ENCODE results near the gene GLIS1. TPM values are rescaled to one million over a fixed set of nuclear protein-coding genes. Genes with fewer than 3 reads are reported as not detected.

GLIS1 gene
- 0.21 and 0.22 TPM in 2 replicates for total RNA-seq (2021; fragmentation: NEBNext Ultra II Directional; extraction: Animal tissue kit (Norgen Biotek cat#: 25700))
- 0.15 and 0.17 TPM in 2 replicates for polyA plus RNA-seq (2011; rRNA removed)
- polyA plus RNA-seq (2011; cell fraction: cytosol; rRNA removed), result 0.06 TPM
- 0.31 TPM for polyA plus RNA-seq (2011; cell fraction: nucleus; rRNA removed)
- polyA plus RNA-seq (2012, experiment 1 of 2), result 0.08 to 0.11 TPM (median 0.10 TPM) in 3 of 4 replicates, not detected in the other
- 0.08 TPM for polyA plus RNA-seq (2012, experiment 2 of 2)
- polyA plus RNA-seq (2013, experiment 1 of 2), result 0.18 TPM
- 0.18 TPM for polyA plus RNA-seq (2013, experiment 2 of 2)
- polyA minus RNA-seq (2011; rRNA and poly(A)+ RNA removed), result not detected in 2 replicates
- polyA minus RNA-seq (2011; cell fraction: cytosol; rRNA and poly(A)+ RNA removed), result not detected
- polyA minus RNA-seq (2011; cell fraction: nucleus; rRNA and poly(A)+ RNA removed), result not detected
- long read RNA-seq, experiment 1, result 0 reads
- long read RNA-seq, experiment 2, result 0 reads

DNA sequence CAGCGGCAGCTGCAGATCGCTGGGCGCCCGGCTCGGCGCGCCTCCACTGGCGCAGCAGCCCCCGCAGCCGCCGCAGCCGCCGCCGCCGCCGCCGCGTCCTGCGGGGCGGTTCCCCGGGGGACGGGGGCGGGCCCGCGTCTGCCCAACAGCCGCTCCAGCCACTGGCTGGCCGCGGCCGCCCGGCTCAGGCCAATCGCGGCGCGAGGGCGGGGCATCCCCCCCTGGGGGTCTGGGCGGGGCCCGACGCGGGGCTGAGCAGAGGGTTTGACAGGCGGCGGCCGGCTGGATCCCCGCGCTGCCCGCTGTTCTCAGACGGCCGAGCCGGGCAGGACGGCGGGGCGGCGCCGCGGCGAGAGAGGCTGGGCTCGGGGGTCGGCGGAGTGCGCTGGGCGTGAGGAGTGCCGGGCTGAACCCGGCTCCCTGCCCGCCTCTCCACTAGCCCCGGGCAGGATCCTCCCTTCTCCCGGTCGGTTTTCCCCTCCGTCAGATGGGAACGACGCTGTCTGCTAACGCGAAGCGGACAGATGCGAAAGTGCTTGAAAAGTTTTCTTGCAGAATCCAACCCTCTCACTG, at the start of gene GLIS1:
Gene GLIS1, minus strand, starts transcription at position 56 of the 573 bp plus-strand sequence. CDS start 1,100 bp downstream, outside the sequence.
- H3K27me3 ChIP-seq (replicated peaks in 1 of 4; ENCODE audit: control insufficient read depth in 3 of 4, extremely low read depth in 1 of 4, insufficient read depth in 3 of 4, low read length in 3 of 4), result peaks cover 41 to 56% (median 55%) of the 10 kb centered on the region in 4 experiments
- peak within 1 kb of the TSS; percentile 31 to 61 (median 44) for H3K4me3 ChIP-seq (ENCODE audit: extremely low read depth in 1 of 4, insufficient read depth in 2 of 4, low read depth in 3 of 4, low read length in 4 of 4)
- peak within 1 kb of the TSS in 2 of 4 experiments; percentile 7 to 20; a peak in 2 of 7 replicates for H3K9ac ChIP-seq (replicated peaks in 1 of 4; ENCODE audit: extremely low read depth in 1 of 4, low read depth in 3 of 4, low read length in 3 of 4)
- no peak within 1 kb of the TSS for H2BK5ac ChIP-seq (ENCODE audit: low read depth, low read length)
- H3K4me2 ChIP-seq (ENCODE audit: insufficient read depth in 1 of 2, low read depth in 2 of 2, low read length in 2 of 2), result peak within 1 kb of the TSS; percentile 77 to 98
- H2BK12ac ChIP-seq (ENCODE audit: low read depth, low read length), result peak within 1 kb of the TSS; percentile 50; the same call in 1 of the 2 replicates
- H2BK20ac ChIP-seq (ENCODE audit: low read length), result no peak within 1 kb of the TSS
- no peak within 1 kb of the TSS for H3K56ac ChIP-seq (replicated peaks; ENCODE audit: insufficient read length, low read depth, low read length)
- WGBS, 2 experiments (ENCODE audit: extremely low coverage in 1 of 2, insufficient coverage in 1 of 2, insufficient read length in 1 of 2, insufficient replicate concordance in 2 of 2, low coverage in 1 of 2, low lambda C conversion rate in 2 of 2, missing lambda C conversion rate in 1 of 2), result 6% methylated on average over 25 of the region's 73 CpGs; no CpG with 5 or more reads in 1 of the 2 experiments
- no peak within 1 kb of the TSS for H3K14ac ChIP-seq (ENCODE audit: insufficient read length)
- H2BK120ac ChIP-seq (replicated peaks; ENCODE audit: low read depth, low read length), result no peak within 1 kb of the TSS
- H4K91ac ChIP-seq (replicated peaks; ENCODE audit: insufficient read length, low read length), result no peak within 1 kb of the TSS
- H4K20me1 ChIP-seq (replicated peaks in 1 of 2; ENCODE audit: control insufficient read depth in 1 of 2, insufficient read depth in 2 of 2, low read length in 2 of 2), result peaks cover 0 to 11% of the 10 kb centered on the region in 2 experiments
- H4K8ac ChIP-seq (ENCODE audit: extremely low read depth, insufficient read depth, low read length), result peak within 1 kb of the TSS; percentile 43
- H3K4ac ChIP-seq (replicated peaks; ENCODE audit: insufficient read length, low read depth, low read length), result no peak within 1 kb of the TSS
- H3K18ac ChIP-seq (ENCODE audit: extremely low read depth, low read length), result no peak within 1 kb of the TSS; the same call in 1 of the 2 replicates
- no peak within 1 kb of the TSS for H2AK5ac ChIP-seq (ENCODE audit: low read depth, low read length)
- no peaks in the 10 kb centered on the region for H3K9me3 ChIP-seq (ENCODE audit: insufficient read depth in 2 of 2, low read depth in 1 of 2, low read length in 1 of 2)
- H2BK15ac ChIP-seq (ENCODE audit: low read length), result no peak within 1 kb of the TSS
- H4K5ac ChIP-seq (ENCODE audit: insufficient read length, low read depth, low read length), result no peak within 1 kb of the TSS
- H3K79me1 ChIP-seq (ENCODE audit: low read depth, low read length), result no peaks in the 10 kb centered on the region
- no peaks in the 10 kb centered on the region for H3K79me2 ChIP-seq (ENCODE audit: control insufficient read depth in 1 of 2, insufficient read depth in 2 of 2, low read length in 2 of 2)
- H3K4me1 ChIP-seq (replicated peaks in 1 of 4; ENCODE audit: control insufficient read depth in 3 of 4, insufficient read depth in 4 of 4, low read length in 3 of 4), result peaks cover 0 to 9% (median 3%) of the 10 kb centered on the region in 4 experiments; a peak in 5 of 7 replicates
- CTCF ChIA-PET (ENCODE audit: partially characterized antibody), result interaction anchor here (1.1 to 5.1 kb wide), 2 partner anchors 14 to 19 kb away, joined by 3 to 39 read pairs; no protein-coding TSS in a partner anchor
- peaks cover 13% of the 10 kb centered on the region; the same call in 1 of the 2 replicates for H3K23me2 ChIP-seq (ENCODE audit: low read depth, low read length)
- FAIRE-seq, result no peak
- POLR2A ChIA-PET (ENCODE audit: partially characterized antibody), result interaction anchor here (0.9 kb wide), 1 partner anchor 23 kb away, joined by 3 read pairs; no protein-coding TSS in a partner anchor
- H2AFZ ChIP-seq (ENCODE audit: low read length), result peak within 1 kb of the TSS; percentile 4; the same call in 1 of the 2 replicates
- no peak within 1 kb of the TSS for H3K23ac ChIP-seq (ENCODE audit: insufficient read length)
- H3K36me3 ChIP-seq (ENCODE audit: control insufficient read depth in 2 of 4, insufficient read depth in 4 of 4, low read length in 3 of 4), result peaks cover 0 to 3% (median 0%) of the 10 kb centered on the region in 4 experiments; a peak in 1 of 8 replicates
- peak; percentile 33 to 97 for DNase-seq (ENCODE audit: low read depth in 1 of 2, low spot score in 2 of 2)
- no peak within 1 kb of the TSS for H3K27ac ChIP-seq (ENCODE audit: low read depth, low read length)
- TF ChIP-seq TCF12 (IDR thresholded peaks at IDR 0.05; ENCODE audit: low read depth, low read length) (no peak), SAP30 (IDR thresholded peaks at IDR 0.05; ENCODE audit: insufficient read depth, insufficient replicate concordance, low read length) (no peak), SP2 (IDR thresholded peaks at IDR 0.05; ENCODE audit: low read length) (peak; percentile 59), EZH2 (IDR thresholded peaks at IDR 0.05; ENCODE audit: low read depth, low read length, severe bottlenecking) (no peak), HDAC6 (IDR thresholded peaks at IDR 0.05; ENCODE audit: low read depth, low read length) (no peak), TEAD4 (IDR thresholded peaks at IDR 0.05; ENCODE audit: low read depth, low read length) (no peak), CEBPB (IDR thresholded peaks at IDR 0.05; ENCODE audit: low read depth, low read length) (no peak), RXRA (IDR thresholded peaks at IDR 0.05; ENCODE audit: insufficient read depth, low read depth, low read length) (no peak), CHD2 (IDR thresholded peaks at IDR 0.05; ENCODE audit: low read length) (peak; percentile 73; the same call in 1 of the 2 replicates), SP4 (IDR thresholded peaks at IDR 0.05; ENCODE audit: low read length) (no peak)
- TF ChIP-seq, protein P1, sequence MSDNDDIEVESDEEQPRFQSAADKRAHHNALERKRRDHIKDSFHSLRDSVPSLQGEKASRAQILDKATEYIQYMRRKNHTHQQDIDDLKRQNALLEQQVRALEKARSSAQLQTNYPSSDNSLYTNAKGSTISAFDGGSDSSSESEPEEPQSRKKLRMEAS (IDR thresholded peaks at IDR 0.05), result no peak

Data from H1 (cell line).